HEK293 (cell line): ENCODE data around the gene SERGEF.

Experiments used
- ZBTB26 ChIP-seq: fragments of 450-650 bp; formaldehyde crosslinking; optimal IDR thresholded peaks from 2 replicates; pipeline ENCODE3; 2016; ENCODE audit warnings: missing biosample characterization, mild to moderate bottlenecking, missing genetic modification characterization
- ZNF184 ChIP-seq: fragments of 450-650 bp; IDR thresholded peaks from 2 replicates; pipeline ENCODE4 v1.5.1; 2018; ENCODE audit warnings: missing biosample characterization, mild to moderate bottlenecking, missing genetic modification characterization
- ZNF560 ChIP-seq: fragments of 450-650 bp; formaldehyde crosslinking; IDR thresholded peaks from 2 replicates; pipeline ENCODE4 v1.5.1; 2017; ENCODE audit warnings: missing biosample characterization, missing genetic modification characterization, borderline replicate concordance

GRCh38 chr11:17769218-17769617 lies 243.6 kb downstream of the SERGEF start:
- TF ChIP-seq ZNF560 (tag by site-specific recombination): no peak
- TF ChIP-seq ZNF184 (tag by site-specific recombination): no peak
- no peak for TF ChIP-seq ZBTB26 (tag by site-specific recombination)
